ENCODE data around the gene SYCE1L.
A peak's percentile ranks its signal among the peaks of the same experiment; 100 is the strongest.

- TF ChIP-seq POLR2A (IDR thresholded peaks at IDR 0.05) (no peak), CTCF (IDR thresholded peaks at IDR 0.05) (peak; percentile 24 to 73 (median 64))
These were observed 27.2 kb upstream of the SYCE1L start for GRCh38 chr16:77171745-77172635.
